Immature natural killer cell (primary cell): ENCODE measurements around the gene EML6. TPM values are rescaled to one million over a fixed set of nuclear protein-coding genes. Genes with fewer than 3 reads are reported as not detected.
"Not testable (repeated sequence)": the region's sequence is repeated elsewhere in the genome, so short reads cannot be mapped to it uniquely, and the experiment has no call there.

Source experiments
- DNase-seq, 3 donors: peaks; one replicate each; pipeline ENCODE4 v3.0.0; 2022; ENCODE audit warnings: mixed read lengths in 1 of 3
- H3K27ac Mint-ChIP-seq, 6 donors: one replicate each; pipeline ENCODE4 v1.8.0; 2020; ENCODE audit warnings: mixed read lengths in 6 of 6, mild to moderate bottlenecking in 5 of 6, inconsistent platforms in 4 of 6, moderate library complexity in 3 of 6
- H3K27me3 Mint-ChIP-seq, 3 donors: one replicate each; pipeline ENCODE4 v1.8.0; 2020 to 2021; ENCODE audit warnings: low read depth in 3 of 3, mild to moderate bottlenecking in 3 of 3, mixed read lengths in 3 of 3, moderate library complexity in 3 of 3, inconsistent platforms in 1 of 3
- H3K36me3 Mint-ChIP-seq, 3 donors: one replicate each; pipeline ENCODE4 v1.8.0; 2020; ENCODE audit warnings: mixed read lengths in 3 of 3, inconsistent platforms in 2 of 3, mild to moderate bottlenecking in 2 of 3
- H3K4me1 Mint-ChIP-seq, 2 donors: one replicate each; pipeline ENCODE4 v1.8.0; 2020; ENCODE audit warnings: inconsistent platforms in 2 of 2, mild to moderate bottlenecking in 2 of 2, mixed read lengths in 2 of 2, moderate library complexity in 1 of 2
- H3K4me3 Mint-ChIP-seq, 5 donors: one replicate each; pipeline ENCODE4 v1.8.0; 2020; ENCODE audit warnings: mild to moderate bottlenecking in 5 of 5, mixed read lengths in 5 of 5, inconsistent platforms in 3 of 5, moderate library complexity in 3 of 5
- H3K9me3 Mint-ChIP-seq, 6 donors: one replicate each; pipeline ENCODE4 v1.8.0; 2020; ENCODE audit warnings: mild to moderate bottlenecking in 6 of 6, mixed read lengths in 6 of 6, inconsistent platforms in 4 of 6, moderate library complexity in 3 of 6
- polyA plus RNA-seq, 3 donors: library from polyadenylated mRNA; unstranded; fragments of 300-500 nt; fragmentation: Illumina TruSeq; gene quantifications; one replicate each; pipeline ENCODE4 v1.2.3, GENCODE V29; 2021

EML6 gene
- polyA plus RNA-seq, 3 donors from 2014 or later = 0.02 TPM; not detected in 2

- H3K27me3 Mint-ChIP-seq = peaks cover 0 to 4% (median 2%) of the 10 kb centered on the region in 3 donors
- H3K4me3 Mint-ChIP-seq = no peak overlapping the region
Measured at GRCh38 chr2:54692556-54692955, 30.9 kb upstream of the EML6 start.

GRCh38 chr2:54695378-54695777 lies 28.1 kb upstream of the EML6 start:
- no peak for DNase-seq
- H3K4me3 Mint-ChIP-seq = no peak overlapping the region
- H3K9me3 Mint-ChIP-seq = no peaks in the 10 kb centered on the region
- no peaks in the 10 kb centered on the region for H3K36me3 Mint-ChIP-seq
- H3K27me3 Mint-ChIP-seq = peaks cover 0 to 4% (median 3%) of the 10 kb centered on the region in 3 donors
- no peak overlapping the region for H3K27ac Mint-ChIP-seq
- H3K4me1 Mint-ChIP-seq = no peaks in the 10 kb centered on the region

More at GRCh38 chr2:54692556-54692955, 30.9 kb upstream of the EML6 start:
- Mint-ChIP-seq H3K4me1 (no peaks in the 10 kb centered on the region), H3K36me3 (peaks cover 0 to 4% (median 0%) of the 10 kb centered on the region in 3 donors), H3K27ac (no peak overlapping the region), H3K9me3 (no peaks in the 10 kb centered on the region)
- DNase-seq = no peak

- Mint-ChIP-seq H3K4me3 (no peak overlapping the region), H3K36me3 (no peaks in the 10 kb centered on the region), H3K4me1 (no peaks in the 10 kb centered on the region), H3K27ac (no peak overlapping the region), H3K27me3 (peaks cover 0 to 4% (median 4%) of the 10 kb centered on the region in 3 donors), H3K9me3 (no peaks in the 10 kb centered on the region)
- DNase-seq = no peak
Measured at GRCh38 chr2:54697934-54698333, 25.5 kb upstream of the EML6 start.

GRCh38 chr2:54698926-54699325 lies 24.5 kb upstream of the EML6 start:
- not testable (repeated sequence) for H3K4me1 Mint-ChIP-seq, H3K27me3 Mint-ChIP-seq, DNase-seq, H3K36me3 Mint-ChIP-seq, H3K9me3 Mint-ChIP-seq, H3K27ac Mint-ChIP-seq, H3K4me3 Mint-ChIP-seq

GRCh38 chr2:54699665-54700064 lies 23.8 kb upstream of the EML6 start:
- peak overlapping the region in 1 of 6 donors; percentile 54 for H3K27ac Mint-ChIP-seq
- no peaks in the 10 kb centered on the region for H3K9me3 Mint-ChIP-seq
- DNase-seq = no peak
- H3K4me3 Mint-ChIP-seq = no peak overlapping the region
- peaks cover 0 to 4% (median 4%) of the 10 kb centered on the region in 3 donors for H3K27me3 Mint-ChIP-seq
- H3K4me1 Mint-ChIP-seq = no peaks in the 10 kb centered on the region
- no peaks in the 10 kb centered on the region for H3K36me3 Mint-ChIP-seq

- no peak for DNase-seq
Measured at GRCh38 chr2:54701029-54701428, 22.4 kb upstream of the EML6 start.

GRCh38 chr2:54704238-54704637 lies 19.2 kb upstream of the EML6 start:
- Mint-ChIP-seq H3K27ac (no peak overlapping the region), H3K4me1 (no peaks in the 10 kb centered on the region), H3K4me3 (no peak overlapping the region), H3K9me3 (no peaks in the 10 kb centered on the region), H3K36me3 (no peaks in the 10 kb centered on the region), H3K27me3 (peaks cover 0 to 10% (median 7%) of the 10 kb centered on the region in 3 donors)
- DNase-seq = no peak

More at GRCh38 chr2:54701029-54701428, 22.4 kb upstream of the EML6 start:
- no peak overlapping the region for H3K4me3 Mint-ChIP-seq
- H3K27ac Mint-ChIP-seq = no peak overlapping the region
- H3K27me3 Mint-ChIP-seq = peaks cover 0 to 4% (median 2%) of the 10 kb centered on the region in 3 donors
- H3K4me1 Mint-ChIP-seq = no peaks in the 10 kb centered on the region
- no peaks in the 10 kb centered on the region for H3K36me3 Mint-ChIP-seq
- H3K9me3 Mint-ChIP-seq = no peaks in the 10 kb centered on the region

- DNase-seq = peak; percentile 37 to 57 (median 43)
- Mint-ChIP-seq H3K4me3 (no peak overlapping the region), H3K27me3 (peaks cover 0 to 10% (median 10%) of the 10 kb centered on the region in 3 donors), H3K27ac (no peak overlapping the region), H3K9me3 (no peaks in the 10 kb centered on the region), H3K36me3 (no peaks in the 10 kb centered on the region), H3K4me1 (no peaks in the 10 kb centered on the region)
Measured at GRCh38 chr2:54704688-54705605, 18.5 kb upstream of the EML6 start.

- H3K27ac Mint-ChIP-seq = no peak overlapping the region
- no peak overlapping the region for H3K4me3 Mint-ChIP-seq
- H3K4me1 Mint-ChIP-seq = peaks cover 0 to 2% of the 10 kb centered on the region in 2 donors
- H3K27me3 Mint-ChIP-seq = peaks cover 4 to 11% (median 11%) of the 10 kb centered on the region in 3 donors
- no peaks in the 10 kb centered on the region for H3K9me3 Mint-ChIP-seq
- no peaks in the 10 kb centered on the region for H3K36me3 Mint-ChIP-seq
- no peak for DNase-seq
Measured at GRCh38 chr2:54706622-54707021, 16.8 kb upstream of the EML6 start.

- Mint-ChIP-seq H3K27ac (no peak overlapping the region), H3K9me3 (no peaks in the 10 kb centered on the region), H3K36me3 (no peaks in the 10 kb centered on the region), H3K4me3 (peak overlapping the region in 1 of 5 donors; percentile 12), H3K27me3 (peaks cover 8 to 12% (median 11%) of the 10 kb centered on the region in 3 donors), H3K4me1 (peaks cover 0 to 2% of the 10 kb centered on the region in 2 donors)
- DNase-seq = no peak
Measured at GRCh38 chr2:54708584-54709335, 14.7 kb upstream of the EML6 start.

- H3K9me3 Mint-ChIP-seq = no peaks in the 10 kb centered on the region
- DNase-seq = no peak
- no peaks in the 10 kb centered on the region for H3K36me3 Mint-ChIP-seq
- H3K27me3 Mint-ChIP-seq = peaks cover 9 to 13% (median 11%) of the 10 kb centered on the region in 3 donors
- no peak overlapping the region for H3K27ac Mint-ChIP-seq
- peak overlapping the region in 1 of 5 donors; percentile 12 for H3K4me3 Mint-ChIP-seq
- H3K4me1 Mint-ChIP-seq = peaks cover 0 to 2% of the 10 kb centered on the region in 2 donors
Measured at GRCh38 chr2:54709336-54709809, 14.1 kb upstream of the EML6 start.

- DNase-seq = no peak
- Mint-ChIP-seq H3K4me3 (no peak overlapping the region), H3K36me3 (no peaks in the 10 kb centered on the region), H3K9me3 (no peaks in the 10 kb centered on the region), H3K4me1 (peaks cover 0 to 2% of the 10 kb centered on the region in 2 donors), H3K27ac (no peak overlapping the region), H3K27me3 (peaks cover 9 to 13% (median 11%) of the 10 kb centered on the region in 3 donors)
Measured at GRCh38 chr2:54710216-54710615, 13.2 kb upstream of the EML6 start.

- no peaks in the 10 kb centered on the region for H3K9me3 Mint-ChIP-seq
- no peak overlapping the region for H3K27ac Mint-ChIP-seq
- H3K36me3 Mint-ChIP-seq = no peaks in the 10 kb centered on the region
- H3K27me3 Mint-ChIP-seq = peaks cover 15 to 16% (median 15%) of the 10 kb centered on the region in 3 donors
- DNase-seq = no peak
- H3K4me1 Mint-ChIP-seq = peaks cover 0 to 2% of the 10 kb centered on the region in 2 donors
- no peak overlapping the region for H3K4me3 Mint-ChIP-seq
Measured at GRCh38 chr2:54712516-54712915, 10.9 kb upstream of the EML6 start.

GRCh38 chr2:54714996-54715395 lies 8.5 kb upstream of the EML6 start:
- H3K9me3 Mint-ChIP-seq = peaks cover 0 to 1% (median 0%) of the 10 kb centered on the region in 6 donors

More at GRCh38 chr2:54714996-54715395, 8.5 kb upstream of the EML6 start:
- Mint-ChIP-seq H3K36me3 (no peaks in the 10 kb centered on the region), H3K4me3 (no peak overlapping the region), H3K27ac (no peak overlapping the region), H3K4me1 (peaks cover 0 to 2% of the 10 kb centered on the region in 2 donors), H3K27me3 (peaks cover 7 to 18% (median 9%) of the 10 kb centered on the region in 3 donors)
- no peak for DNase-seq
